ENCODE data around the gene PSME3IP1.

GRCh38 chr16:57123216-57123973 is 62.4 kb downstream of the PSME3IP1 start:
- TF ChIP-seq CTCF (IDR thresholded peaks at IDR 0.05) (no peak), POLR2A (IDR thresholded peaks at IDR 0.05) (no peak)
